ENCODE data around the gene WWOX. TPM values are rescaled to one million over a fixed set of nuclear protein-coding genes. Genes with fewer than 3 reads are reported as not detected.

WWOX gene
- total and polyA plus RNA-seq, 2 of the 8 experiments (the other 6 are each of a cell fraction or from before 2014, with no cell fraction given) = 5.4 to 16.7 TPM

DNA sequence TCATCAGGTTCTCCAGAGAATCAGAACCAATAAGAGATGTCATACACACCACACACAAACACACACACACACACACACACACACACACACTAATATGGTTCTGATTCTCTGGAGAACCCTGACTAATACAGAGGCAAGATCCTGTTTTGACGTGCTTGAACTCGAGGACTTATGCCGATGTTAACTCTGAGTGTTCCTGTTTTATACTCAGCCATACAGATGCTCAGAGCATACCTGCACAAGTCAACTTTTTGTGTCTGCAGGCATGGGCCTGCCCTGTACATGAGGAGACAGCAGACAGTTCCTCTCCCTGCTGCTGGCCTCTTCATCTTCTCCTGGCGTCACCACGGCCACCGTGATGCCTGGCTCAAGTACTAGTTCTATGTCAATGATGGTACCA, 635.9 kb downstream of the WWOX start:
- ChIA-PET CTCF (ENCODE audit: partially characterized antibody) (interaction anchor here (0.6 kb wide), 1 partner anchor 41 kb away, joined by 3 read pairs; no protein-coding TSS in a partner anchor), POLR2A (ENCODE audit: partially characterized antibody) (no interaction called here)
- Histone ChIP-seq H3K36me3 (ENCODE audit: control insufficient read depth in 2 of 4, insufficient read depth in 4 of 4, low read length in 3 of 4) (no peaks in the 10 kb centered on the region), H2BK12ac (ENCODE audit: low read depth, low read length) (no peak overlapping the region), H4K20me1 (replicated peaks in 1 of 2; ENCODE audit: control insufficient read depth in 1 of 2, insufficient read depth in 2 of 2, low read length in 2 of 2) (no peaks in the 10 kb centered on the region), H2AFZ (ENCODE audit: low read length) (no peak overlapping the region), H3K4ac (replicated peaks; ENCODE audit: insufficient read length, low read depth, low read length) (no peak overlapping the region), H2BK5ac (ENCODE audit: low read depth, low read length) (no peak overlapping the region), H3K9me3 (ENCODE audit: insufficient read depth in 2 of 2, low read depth in 1 of 2, low read length in 1 of 2) (no peaks in the 10 kb centered on the region), H3K23me2 (ENCODE audit: low read depth, low read length) (no peaks in the 10 kb centered on the region), H2BK15ac (ENCODE audit: low read length) (no peak overlapping the region), H3K4me2 (ENCODE audit: insufficient read depth in 1 of 2, low read depth in 2 of 2, low read length in 2 of 2) (no peak overlapping the region), H3K9ac (replicated peaks in 1 of 4; ENCODE audit: extremely low read depth in 1 of 4, low read depth in 3 of 4, low read length in 3 of 4) (no peak overlapping the region), H4K5ac (ENCODE audit: insufficient read length, low read depth, low read length) (no peak overlapping the region), H3K27me3 (replicated peaks in 1 of 4; ENCODE audit: control insufficient read depth in 3 of 4, extremely low read depth in 1 of 4, insufficient read depth in 3 of 4, low read length in 3 of 4) (no peaks in the 10 kb centered on the region), H3K4me1 (replicated peaks in 1 of 4; ENCODE audit: control insufficient read depth in 3 of 4, insufficient read depth in 4 of 4, low read length in 3 of 4) (no peaks in the 10 kb centered on the region), H3K27ac (ENCODE audit: low read depth, low read length) (no peak overlapping the region), H4K8ac (ENCODE audit: extremely low read depth, insufficient read depth, low read length) (no peak overlapping the region), H3K4me3 (ENCODE audit: extremely low read depth in 1 of 4, insufficient read depth in 2 of 4, low read depth in 3 of 4, low read length in 4 of 4) (no peak overlapping the region), H2AK5ac (ENCODE audit: low read depth, low read length) (no peak overlapping the region), H3K14ac (ENCODE audit: insufficient read length) (no peak overlapping the region), H3K23ac (ENCODE audit: insufficient read length) (no peak overlapping the region), H4K91ac (replicated peaks; ENCODE audit: insufficient read length, low read length) (no peak overlapping the region), H3K79me1 (ENCODE audit: low read depth, low read length) (no peaks in the 10 kb centered on the region), H2BK120ac (replicated peaks; ENCODE audit: low read depth, low read length) (no peak overlapping the region), H3K18ac (ENCODE audit: extremely low read depth, low read length) (no peak overlapping the region), H2BK20ac (ENCODE audit: low read length) (no peak overlapping the region), H3K79me2 (ENCODE audit: control insufficient read depth in 1 of 2, insufficient read depth in 2 of 2, low read length in 2 of 2) (no peaks in the 10 kb centered on the region), H3K56ac (replicated peaks; ENCODE audit: insufficient read length, low read depth, low read length) (no peak overlapping the region)
- 98% methylated on average over 6 of the region's 6 CpGs; no CpG with 5 or more reads in 1 of the 2 experiments for WGBS, 2 experiments (ENCODE audit: extremely low coverage in 1 of 2, insufficient coverage in 1 of 2, insufficient read length in 1 of 2, insufficient replicate concordance in 2 of 2, low coverage in 1 of 2, low lambda C conversion rate in 2 of 2, missing lambda C conversion rate in 1 of 2)
- FAIRE-seq (no peak), DNase-seq (ENCODE audit: low read depth in 1 of 2, low spot score in 2 of 2) (no peak)
- TF ChIP-seq BCL11A (IDR thresholded peaks at IDR 0.05; ENCODE audit: low read depth in 2 of 2, low read length in 2 of 2) (no peak), NANOG (IDR thresholded peaks at IDR 0.05; ENCODE audit: insufficient read depth, low read depth, low read length, poor library complexity, severe bottlenecking) (no peak)

Measured in H1 (cell line).